ENCODE measurements around the gene XPC. TPM values are rescaled to one million over a fixed set of nuclear protein-coding genes. Genes with fewer than 3 reads are reported as not detected.

XPC gene
- polyA plus RNA-seq, 3 donors = 13.4 to 22.0 (median 15.5) TPM

DNA sequence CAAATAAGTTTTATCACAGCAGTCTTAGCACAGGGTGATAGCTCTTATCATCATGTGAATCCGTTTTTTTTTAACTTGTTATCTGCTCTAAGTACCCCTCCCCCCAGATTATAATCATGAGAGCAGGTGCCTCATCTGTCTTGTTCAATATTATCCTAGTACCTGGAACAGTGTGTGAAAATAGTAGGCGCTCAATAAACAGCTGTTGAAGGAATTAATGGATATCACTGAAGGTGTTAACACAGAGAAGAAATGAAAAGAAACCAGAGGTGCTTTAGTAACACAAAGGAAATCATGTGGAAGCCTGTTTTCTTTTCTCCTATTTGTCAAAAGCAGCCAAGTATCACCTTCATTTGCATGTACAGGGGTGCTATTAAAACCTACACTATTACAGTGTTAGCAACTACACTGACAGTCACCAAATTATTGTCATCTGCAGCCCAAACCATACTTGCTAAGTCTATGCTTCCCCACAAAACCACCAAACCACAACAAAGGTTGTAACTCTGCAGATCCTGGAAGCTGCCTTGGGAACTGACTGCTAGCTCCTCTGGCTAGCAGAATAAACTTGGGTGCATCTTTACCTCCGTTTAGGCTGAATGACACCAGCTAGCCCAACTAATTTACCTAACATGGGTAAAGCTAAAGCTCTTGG lies 2.9 kb downstream of the XPC start:
- H3K27ac ChIP-seq (ENCODE audit: low read depth in 1 of 2, low read length in 2 of 2) = no peak overlapping the region
- Mint-ChIP-seq H3K4me3 (no peak overlapping the region), H3K9me3 (peaks cover 0 to 3% (median 0%) of the 10 kb centered on the region in 7 donors), H3K27me3 (ENCODE audit: low read depth in 3 of 3) (peaks cover 0 to 5% (median 0%) of the 10 kb centered on the region in 3 donors), H3K27ac (peak overlapping the region in 1 of 7 donors; percentile 79), H3K4me1 (peaks cover 34% of the 10 kb centered on the region), H3K36me3 (peaks cover 25% of the 10 kb centered on the region in 2 donors)
- no peak overlapping the region for H3K4me2 ChIP-seq (replicated peaks; ENCODE audit: extremely low read depth, low read length, poor library complexity, severe bottlenecking)
- peaks cover 26% of the 10 kb centered on the region in 2 donors for H3K36me3 ChIP-seq (replicated peaks in 1 of 2; ENCODE audit: control insufficient read depth in 1 of 2, insufficient read depth in 2 of 2, low read length in 2 of 2)
- no peaks in the 10 kb centered on the region for H3K27me3 ChIP-seq (ENCODE audit: control insufficient read depth in 2 of 2, insufficient read depth in 2 of 2, low read length in 2 of 2)
- peaks cover 8% of the 10 kb centered on the region for H4K20me1 ChIP-seq (ENCODE audit: insufficient read depth, low read length)
- intact Hi-C loops (cut with micrococcal nuclease) = loop anchor here (2.0 to 5.0 kb wide), 4 partner anchors 33 to 772 kb away; partner anchors contain the start of genes CCDC174 (in 1 of the 2), CHCHD4 (in 1 of the 2), NR2C2 (in 1 of the 2) and TMEM43 (in 1 of the 2)
- 0% methylated on average over 1 of the region's 3 CpGs for WGBS (ENCODE audit: insufficient coverage)
- H3K9ac ChIP-seq (ENCODE audit: insufficient read depth, low read length, poor library complexity, severe bottlenecking) = no peak overlapping the region
- TF ChIP-seq, protein P1, sequence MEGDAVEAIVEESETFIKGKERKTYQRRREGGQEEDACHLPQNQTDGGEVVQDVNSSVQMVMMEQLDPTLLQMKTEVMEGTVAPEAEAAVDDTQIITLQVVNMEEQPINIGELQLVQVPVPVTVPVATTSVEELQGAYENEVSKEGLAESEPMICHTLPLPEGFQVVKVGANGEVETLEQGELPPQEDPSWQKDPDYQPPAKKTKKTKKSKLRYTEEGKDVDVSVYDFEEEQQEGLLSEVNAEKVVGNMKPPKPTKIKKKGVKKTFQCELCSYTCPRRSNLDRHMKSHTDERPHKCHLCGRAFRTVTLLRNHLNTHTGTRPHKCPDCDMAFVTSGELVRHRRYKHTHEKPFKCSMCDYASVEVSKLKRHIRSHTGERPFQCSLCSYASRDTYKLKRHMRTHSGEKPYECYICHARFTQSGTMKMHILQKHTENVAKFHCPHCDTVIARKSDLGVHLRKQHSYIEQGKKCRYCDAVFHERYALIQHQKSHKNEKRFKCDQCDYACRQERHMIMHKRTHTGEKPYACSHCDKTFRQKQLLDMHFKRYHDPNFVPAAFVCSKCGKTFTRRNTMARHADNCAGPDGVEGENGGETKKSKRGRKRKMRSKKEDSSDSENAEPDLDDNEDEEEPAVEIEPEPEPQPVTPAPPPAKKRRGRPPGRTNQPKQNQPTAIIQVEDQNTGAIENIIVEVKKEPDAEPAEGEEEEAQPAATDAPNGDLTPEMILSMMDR (IDR thresholded peaks at IDR 0.05) = no peak
- H3K79me2 ChIP-seq (ENCODE audit: insufficient read depth, low read length) = peaks cover 41% of the 10 kb centered on the region
- peaks cover 14 to 21% of the 10 kb centered on the region in 2 donors for H3K4me1 ChIP-seq (ENCODE audit: control insufficient read depth in 1 of 2, insufficient read depth in 2 of 2, low read length in 2 of 2)
- no peaks in the 10 kb centered on the region for H3K9me3 ChIP-seq (replicated peaks in 1 of 2; ENCODE audit: control insufficient read depth in 1 of 2, insufficient read depth in 1 of 2, low read length in 2 of 2)
- no peak overlapping the region for H3K4me3 ChIP-seq (replicated peaks in 1 of 3; ENCODE audit: low read depth in 2 of 3, low read length in 3 of 3)
- no peak for DNase-seq
- H2AFZ ChIP-seq (ENCODE audit: insufficient read depth, low read depth, low read length, poor library complexity, severe bottlenecking) = no peak overlapping the region

- peaks cover 8% of the 10 kb centered on the region for H4K20me1 ChIP-seq (ENCODE audit: insufficient read depth, low read length)
- no peak overlapping the region for H3K4me3 Mint-ChIP-seq
- H3K36me3 Mint-ChIP-seq = peaks cover 34 to 36% of the 10 kb centered on the region in 2 donors
- H3K9me3 Mint-ChIP-seq = peaks cover 0 to 3% (median 0%) of the 10 kb centered on the region in 7 donors
- H2AFZ ChIP-seq (ENCODE audit: insufficient read depth, low read depth, low read length, poor library complexity, severe bottlenecking) = no peak overlapping the region
- DNase-seq = no peak
- no peak overlapping the region for H3K4me2 ChIP-seq (replicated peaks; ENCODE audit: extremely low read depth, low read length, poor library complexity, severe bottlenecking)
- H3K27me3 Mint-ChIP-seq (ENCODE audit: low read depth in 3 of 3) = peaks cover 0 to 5% (median 0%) of the 10 kb centered on the region in 3 donors
- no peaks in the 10 kb centered on the region for H3K27me3 ChIP-seq (ENCODE audit: control insufficient read depth in 2 of 2, insufficient read depth in 2 of 2, low read length in 2 of 2)
- no peaks in the 10 kb centered on the region for H3K9me3 ChIP-seq (replicated peaks in 1 of 2; ENCODE audit: control insufficient read depth in 1 of 2, insufficient read depth in 1 of 2, low read length in 2 of 2)
- H3K27ac Mint-ChIP-seq = no peak overlapping the region
- H3K79me2 ChIP-seq (ENCODE audit: insufficient read depth, low read length) = peaks cover 32% of the 10 kb centered on the region
- peaks cover 32% of the 10 kb centered on the region for H3K4me1 Mint-ChIP-seq
- WGBS (ENCODE audit: insufficient coverage) = no CpG with 5 or more reads among the region's 2 CpGs
- intact Hi-C loops (cut with micrococcal nuclease) = no loop called here
- H3K36me3 ChIP-seq (replicated peaks in 1 of 2; ENCODE audit: control insufficient read depth in 1 of 2, insufficient read depth in 2 of 2, low read length in 2 of 2) = peaks cover 36% of the 10 kb centered on the region in 2 donors
- H3K27ac ChIP-seq (ENCODE audit: low read depth in 1 of 2, low read length in 2 of 2) = no peak overlapping the region
- TF ChIP-seq, protein P1 (IDR thresholded peaks at IDR 0.05) = no peak
- H3K4me3 ChIP-seq (replicated peaks in 1 of 3; ENCODE audit: low read depth in 2 of 3, low read length in 3 of 3) = no peak overlapping the region
- H3K9ac ChIP-seq (ENCODE audit: insufficient read depth, low read length, poor library complexity, severe bottlenecking) = no peak overlapping the region
- peaks cover 14 to 19% of the 10 kb centered on the region in 2 donors for H3K4me1 ChIP-seq (ENCODE audit: control insufficient read depth in 1 of 2, insufficient read depth in 2 of 2, low read length in 2 of 2)
Measured at GRCh38 chr3:14174483-14174882, 3.9 kb downstream of the XPC start.

Measured in CD14-positive monocyte (primary cell).